WERI-Rb-1 (cell line): ENCODE measurements around the gene NTNG1.

Source experiments
- DNase-seq: peaks from one replicate; pipeline ENCODE4 v3.0.0-alpha.2; 2020
- H3K27ac ChIP-seq: fragments of 250-450 bp; sonication (Bioruptor Pico); 2 replicates; pipeline ENCODE4 v1.5.1; 2020; ENCODE audit warnings: mild to moderate bottlenecking, moderate library complexity
- H3K27me3 ChIP-seq: fragments of 250-450 bp; sonication (Bioruptor Pico); 2 replicates; pipeline ENCODE4 v1.5.1; 2021; ENCODE audit warnings: mild to moderate bottlenecking, low read depth, moderate library complexity; ENCODE audit not compliant: insufficient read depth, severe bottlenecking
- H3K36me3 ChIP-seq: fragments of 250-450 bp; sonication (Bioruptor Pico); 2 replicates; pipeline ENCODE4 v1.5.1; 2020; ENCODE audit warnings: mild to moderate bottlenecking, moderate library complexity
- H3K4me3 ChIP-seq: 2 replicates; pipeline ENCODE4 v1.5.1; 2011; ENCODE audit warnings: low read depth, mild to moderate bottlenecking, control low read depth, low read length
- H3K9me3 ChIP-seq: fragments of 250-450 bp; sonication (Bioruptor Pico); 2 replicates; pipeline ENCODE4 v1.5.1; 2021; ENCODE audit warnings: mild to moderate bottlenecking, moderate library complexity; ENCODE audit not compliant: severe bottlenecking
- CTCF ChIP-seq: IDR thresholded peaks from 2 replicates; pipeline ENCODE4 v1.5.1; 2011; ENCODE audit warnings: low read depth, mild to moderate bottlenecking, control low read depth, inconsistent platforms, low read length

The NTNG1 gene

GRCh38 chr1:107422901-107423300, 282.1 kb downstream of the NTNG1 start:
- Histone ChIP-seq H3K36me3 (no peaks in the 10 kb centered on the region), H3K27me3 (no peaks in the 10 kb centered on the region), H3K27ac (no peak overlapping the region), H3K4me3 (no peak overlapping the region), H3K9me3 (no peaks in the 10 kb centered on the region)
- DNase-seq, result no peak
- no peak for TF ChIP-seq CTCF

GRCh38 chr1:107430540-107431228, 289.8 kb downstream of the NTNG1 start:
- H3K9me3 ChIP-seq, result no peaks in the 10 kb centered on the region
- no peaks in the 10 kb centered on the region for H3K27me3 ChIP-seq
- H3K4me3 ChIP-seq, result no peak overlapping the region
- no peak overlapping the region for H3K27ac ChIP-seq
- DNase-seq, result peak; percentile 54
- H3K36me3 ChIP-seq, result no peaks in the 10 kb centered on the region
- peak; percentile 77 for TF ChIP-seq CTCF

- Histone ChIP-seq H3K27me3 (no peaks in the 10 kb centered on the region), H3K27ac (no peak overlapping the region), H3K9me3 (no peaks in the 10 kb centered on the region), H3K36me3 (no peaks in the 10 kb centered on the region), H3K4me3 (no peak overlapping the region)
- DNase-seq, result no peak
- TF ChIP-seq CTCF, result no peak
Measured at GRCh38 chr1:107432108-107432507, 291.3 kb downstream of the NTNG1 start.

- Histone ChIP-seq H3K9me3 (no peaks in the 10 kb centered on the region), H3K27ac (no peak overlapping the region), H3K27me3 (no peaks in the 10 kb centered on the region), H3K36me3 (no peaks in the 10 kb centered on the region), H3K4me3 (no peak overlapping the region)
- peak; percentile 45 for DNase-seq
- no peak for TF ChIP-seq CTCF
Measured at GRCh38 chr1:107433068-107433467, 292.2 kb downstream of the NTNG1 start.

GRCh38 chr1:107433635-107434360, 293.0 kb downstream of the NTNG1 start:
- no peaks in the 10 kb centered on the region for H3K9me3 ChIP-seq
- no peak overlapping the region for H3K4me3 ChIP-seq
- no peak overlapping the region for H3K27ac ChIP-seq
- TF ChIP-seq CTCF, result no peak
- DNase-seq, result no peak
- no peaks in the 10 kb centered on the region for H3K36me3 ChIP-seq
- H3K27me3 ChIP-seq, result no peaks in the 10 kb centered on the region

- H3K36me3 ChIP-seq, result no peaks in the 10 kb centered on the region
- no peaks in the 10 kb centered on the region for H3K9me3 ChIP-seq
- H3K27me3 ChIP-seq, result no peaks in the 10 kb centered on the region
- no peak overlapping the region for H3K4me3 ChIP-seq
- no peak overlapping the region for H3K27ac ChIP-seq
- no peak for TF ChIP-seq CTCF
- no peak for DNase-seq
Measured at GRCh38 chr1:107434361-107434693, 293.5 kb downstream of the NTNG1 start.
